Activated T-helper 2 cell treated with anti-CD3 and anti-CD28 coated beads, Interferon-gamma antibody, Interleukin-2, Interleukin-4, amounts not matched to agents 10 μg/mL and 5 μg/mL and 100 μg/mL, durations not matched to agents 14 hours and 24 hours and 36 hours (primary cell): ENCODE measurements around the gene FBXO40. TPM values are rescaled to one million over a fixed set of nuclear protein-coding genes. Genes with fewer than 3 reads are reported as not detected.

Experiments used
- DNase-seq: peaks from one replicate; pipeline ENCODE4 v3.0.0; 2021; ENCODE audit warnings: low spot score
- H3K27ac Mint-ChIP-seq: one replicate; pipeline ENCODE4 v1.8.0; 2021; ENCODE audit warnings: mixed read lengths
- H3K27me3 Mint-ChIP-seq: one replicate; pipeline ENCODE4 v1.8.0; 2021; ENCODE audit warnings: low read depth, mixed read lengths
- H3K36me3 Mint-ChIP-seq: one replicate; pipeline ENCODE4 v1.8.0; 2021; ENCODE audit warnings: low read depth, mixed read lengths
- H3K4me1 Mint-ChIP-seq: one replicate; pipeline ENCODE4 v1.8.0; 2021; ENCODE audit warnings: low read depth, mixed read lengths
- H3K4me3 Mint-ChIP-seq: one replicate; pipeline ENCODE4 v1.8.0; 2021; ENCODE audit warnings: low read depth, mild to moderate bottlenecking, moderate library complexity, mixed read lengths
- H3K9me3 Mint-ChIP-seq: one replicate; pipeline ENCODE4 v1.8.0; 2021; ENCODE audit warnings: mixed read lengths
- intact Hi-C: fragments of 100-400 bp; cut with micrococcal nuclease; formaldehyde crosslinking; loops from one replicate; pipeline ENCODE4 v1.15.1; 2023
- total RNA-seq: library from RNA; stranded (reverse); gene quantifications from 2 replicates; pipeline ENCODE4 v1.2.3, GENCODE V29; 2022

The FBXO40 gene
- total RNA-seq, 1 donor from 2014 or later: not detected

- H3K36me3 Mint-ChIP-seq: peaks cover 83% of the 10 kb centered on the region
- intact Hi-C loops: loop anchor here (10.0 kb wide), 1 partner anchor 436 kb away; no protein-coding TSS in a partner anchor
- peaks cover 60% of the 10 kb centered on the region for H3K4me1 Mint-ChIP-seq
- no peak for DNase-seq
- peak overlapping the region; percentile 99 for H3K27ac Mint-ChIP-seq
- H3K4me3 Mint-ChIP-seq: peak overlapping the region; percentile 97
- H3K27me3 Mint-ChIP-seq: no peaks in the 10 kb centered on the region
- H3K9me3 Mint-ChIP-seq: peaks cover 4% of the 10 kb centered on the region
Measured at GRCh38 chr3:121658716-121659435, 65.7 kb downstream of the FBXO40 start.

GRCh38 chr3:121659586-121659985 is 66.4 kb downstream of the FBXO40 start:
- H3K36me3 Mint-ChIP-seq: peaks cover 84% of the 10 kb centered on the region
- no peak for DNase-seq

GRCh38 chr3:121660356-121661171 is 67.4 kb downstream of the FBXO40 start, which contains the start of gene HCLS1:
TSS of gene HCLS1 (minus strand) at chr3:121660903. CDS start at chr3:121658347, 2,556 bp downstream.
- H3K4me1 Mint-ChIP-seq: peaks cover 46% of the 10 kb centered on the region
- peaks cover 4% of the 10 kb centered on the region for H3K9me3 Mint-ChIP-seq
- intact Hi-C loops: loop anchor here (1.0 to 2.0 kb wide), 3 partner anchors 76 to 114 kb away; partner anchors contain the start of gene GOLGB1
- H3K27ac Mint-ChIP-seq: peak within 1 kb of the TSS; percentile 99
- no peaks in the 10 kb centered on the region for H3K27me3 Mint-ChIP-seq
- H3K36me3 Mint-ChIP-seq: peaks cover 80% of the 10 kb centered on the region
- H3K4me3 Mint-ChIP-seq: peak within 1 kb of the TSS; percentile 97
- peak; percentile 72 for DNase-seq

More at GRCh38 chr3:121659586-121659985, 66.4 kb downstream of the FBXO40 start:
- Mint-ChIP-seq H3K27me3 (no peaks in the 10 kb centered on the region), H3K4me1 (peaks cover 53% of the 10 kb centered on the region), H3K27ac (peak overlapping the region; percentile 99), H3K4me3 (peak overlapping the region; percentile 97), H3K9me3 (peaks cover 4% of the 10 kb centered on the region)
- intact Hi-C loops: loop anchor here (10.0 kb wide), 1 partner anchor 435 kb away; no protein-coding TSS in a partner anchor

- peak overlapping the region; percentile 99 for H3K27ac Mint-ChIP-seq
- H3K4me1 Mint-ChIP-seq: peaks cover 40% of the 10 kb centered on the region
- peaks cover 82% of the 10 kb centered on the region for H3K36me3 Mint-ChIP-seq
Measured at GRCh38 chr3:121661376-121661775, 68.2 kb downstream of the FBXO40 start.

GRCh38 chr3:121662742-121663141 is 69.6 kb downstream of the FBXO40 start:
- peaks cover 28% of the 10 kb centered on the region for H3K4me1 Mint-ChIP-seq
- H3K27me3 Mint-ChIP-seq: no peaks in the 10 kb centered on the region
- peaks cover 4% of the 10 kb centered on the region for H3K9me3 Mint-ChIP-seq
- intact Hi-C loops: no loop called here
- DNase-seq: no peak
- no peak overlapping the region for H3K4me3 Mint-ChIP-seq
- no peak overlapping the region for H3K27ac Mint-ChIP-seq
- H3K36me3 Mint-ChIP-seq: peaks cover 73% of the 10 kb centered on the region

More at GRCh38 chr3:121661376-121661775, 68.2 kb downstream of the FBXO40 start:
- DNase-seq: no peak
- Mint-ChIP-seq H3K9me3 (peaks cover 4% of the 10 kb centered on the region), H3K4me3 (peak overlapping the region; percentile 97), H3K27me3 (no peaks in the 10 kb centered on the region)
- intact Hi-C loops: loop anchor here (2.0 kb wide), 1 partner anchor 115 kb away; no protein-coding TSS in a partner anchor

- H3K4me1 Mint-ChIP-seq: peaks cover 22% of the 10 kb centered on the region
- peaks cover 72% of the 10 kb centered on the region for H3K36me3 Mint-ChIP-seq
Measured at GRCh38 chr3:121663171-121663847, 70.1 kb downstream of the FBXO40 start.

GRCh38 chr3:121665488-121665887 is 72.3 kb downstream of the FBXO40 start:
- Mint-ChIP-seq H3K9me3 (peaks cover 4% of the 10 kb centered on the region), H3K27me3 (no peaks in the 10 kb centered on the region), H3K27ac (no peak overlapping the region), H3K4me1 (peaks cover 9% of the 10 kb centered on the region), H3K4me3 (no peak overlapping the region), H3K36me3 (peaks cover 69% of the 10 kb centered on the region)
- intact Hi-C loops: no loop called here
- no peak for DNase-seq

More at GRCh38 chr3:121663171-121663847, 70.1 kb downstream of the FBXO40 start:
- Mint-ChIP-seq H3K27me3 (no peaks in the 10 kb centered on the region), H3K27ac (no peak overlapping the region), H3K4me3 (no peak overlapping the region), H3K9me3 (peaks cover 4% of the 10 kb centered on the region)
- intact Hi-C loops: no loop called here
- no peak for DNase-seq

- intact Hi-C loops: no loop called here
Measured at GRCh38 chr3:121667333-121667732, 74.2 kb downstream of the FBXO40 start.

GRCh38 chr3:121670676-121671075 is 77.5 kb downstream of the FBXO40 start:
- Mint-ChIP-seq H3K36me3 (peaks cover 61% of the 10 kb centered on the region), H3K4me3 (no peak overlapping the region), H3K27ac (no peak overlapping the region), H3K9me3 (no peaks in the 10 kb centered on the region), H3K27me3 (no peaks in the 10 kb centered on the region), H3K4me1 (no peaks in the 10 kb centered on the region)
- intact Hi-C loops: no loop called here
- DNase-seq: no peak

More at GRCh38 chr3:121667333-121667732, 74.2 kb downstream of the FBXO40 start:
- Mint-ChIP-seq H3K27ac (no peak overlapping the region), H3K4me1 (no peaks in the 10 kb centered on the region), H3K4me3 (no peak overlapping the region), H3K36me3 (peaks cover 63% of the 10 kb centered on the region), H3K9me3 (no peaks in the 10 kb centered on the region), H3K27me3 (no peaks in the 10 kb centered on the region)
- DNase-seq: no peak

- Mint-ChIP-seq H3K36me3 (peaks cover 77% of the 10 kb centered on the region), H3K4me3 (no peak overlapping the region), H3K9me3 (no peaks in the 10 kb centered on the region), H3K4me1 (peaks cover 14% of the 10 kb centered on the region), H3K27me3 (no peaks in the 10 kb centered on the region), H3K27ac (no peak overlapping the region)
- intact Hi-C loops: no loop called here
- DNase-seq: no peak
Measured at GRCh38 chr3:121677141-121677540, 84.0 kb downstream of the FBXO40 start.
